Parathyroid adenoma (tissue), 2 donors: ENCODE measurements around the gene GPC3.

Experiments used
- H2AFZ ChIP-seq: fragments of 300-600 bp; sonication (generic); one replicate; pipeline ENCODE4 v1.7.0; 2017; ENCODE audit warnings: antibody characterized with exemption, mild to moderate bottlenecking
- H3K27ac ChIP-seq: fragments of 300-600 bp; sonication (generic); one replicate; pipeline ENCODE4 v1.7.0; 2017
- H3K27me3 ChIP-seq: fragments of 300-600 bp; sonication (generic); one replicate; pipeline ENCODE4 v1.7.0; 2017; ENCODE audit warnings: low read length; ENCODE audit not compliant: control insufficient read depth, insufficient read depth
- H3K36me3 ChIP-seq: fragments of 300-600 bp; sonication (generic); one replicate; pipeline ENCODE4 v1.7.0; 2017; ENCODE audit warnings: low read length; ENCODE audit not compliant: control insufficient read depth, insufficient read depth
- H3K4me1 ChIP-seq: fragments of 300-600 bp; sonication (generic); one replicate; pipeline ENCODE4 v1.7.0; 2017; ENCODE audit warnings: control low read depth
- H3K4me2 ChIP-seq: fragments of 300-600 bp; sonication (generic); one replicate; pipeline ENCODE4 v1.7.0; 2017; ENCODE audit warnings: low read length
- H3K4me3 ChIP-seq: fragments of 300-600 bp; sonication (generic); one replicate; pipeline ENCODE4 v1.7.0; 2017; ENCODE audit warnings: low read depth, low read length
- H3K79me2 ChIP-seq: fragments of 300-600 bp; sonication (generic); one replicate; pipeline ENCODE4 v1.7.0; 2017; ENCODE audit warnings: control low read depth
- H3K9ac ChIP-seq: fragments of 300-600 bp; sonication (generic); one replicate; pipeline ENCODE4 v1.7.0; 2017; ENCODE audit warnings: mild to moderate bottlenecking
- H3K9me3 ChIP-seq: fragments of 300-600 bp; sonication (generic); one replicate; pipeline ENCODE4 v1.7.0; 2017; ENCODE audit warnings: low read length; ENCODE audit not compliant: control insufficient read depth
- CTCF ChIP-seq: fragments of 300-600 bp; sonication (generic); IDR thresholded peaks from one replicate; pipeline ENCODE4 v1.7.0; 2017; ENCODE audit warnings: antibody characterized with exemption, mild to moderate bottlenecking
- donor health status: primary hyperparathyroidism.

GPC3 gene

DNA sequence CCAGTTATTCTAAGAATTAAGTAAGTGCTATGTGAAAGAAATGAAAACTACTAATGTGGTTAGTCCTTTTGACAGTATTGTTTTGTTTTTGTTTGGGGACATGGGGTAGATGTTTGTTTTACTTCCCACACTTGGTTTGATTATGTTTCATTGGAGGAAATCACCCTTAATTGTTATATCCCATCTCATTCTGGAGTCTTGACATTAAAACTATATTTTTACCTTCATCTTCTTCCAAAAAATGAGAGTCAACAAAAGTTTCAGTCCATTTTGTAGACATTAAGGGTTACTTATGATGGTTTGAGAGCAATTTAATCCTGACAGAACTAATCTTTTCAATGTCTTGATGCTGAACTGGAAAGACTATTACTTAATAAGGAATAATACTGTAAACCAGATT, 108.7 kb downstream of the GPC3 start:
- TF ChIP-seq CTCF: no peak
- Histone ChIP-seq H3K36me3 (no peaks in the 10 kb centered on the region), H3K4me3 (no peak overlapping the region)

GRCh38 chrX:133869270-133869669, 116.1 kb downstream of the GPC3 start:
- no peak for TF ChIP-seq CTCF
- H3K4me1 ChIP-seq: no peaks in the 10 kb centered on the region
- no peak overlapping the region for H3K27ac ChIP-seq
- H3K27me3 ChIP-seq: no peaks in the 10 kb centered on the region
- no peaks in the 10 kb centered on the region for H3K36me3 ChIP-seq
- no peak overlapping the region for H3K4me2 ChIP-seq
- no peak overlapping the region for H3K9ac ChIP-seq
- H3K4me3 ChIP-seq: no peak overlapping the region
- H3K9me3 ChIP-seq: no peaks in the 10 kb centered on the region
- H3K79me2 ChIP-seq: no peaks in the 10 kb centered on the region
- H2AFZ ChIP-seq: no peak overlapping the region

More for the DNA sequence above, 108.7 kb downstream of the GPC3 start:
- no peaks in the 10 kb centered on the region for H3K4me1 ChIP-seq
- H3K4me2 ChIP-seq: no peak overlapping the region
- H3K9me3 ChIP-seq: no peaks in the 10 kb centered on the region
- H3K27ac ChIP-seq: no peak overlapping the region
- no peak overlapping the region for H3K9ac ChIP-seq
- H3K79me2 ChIP-seq: no peaks in the 10 kb centered on the region
- H2AFZ ChIP-seq: no peak overlapping the region
- no peaks in the 10 kb centered on the region for H3K27me3 ChIP-seq

- no peak for TF ChIP-seq CTCF
- H3K27me3 ChIP-seq: no peaks in the 10 kb centered on the region
- no peaks in the 10 kb centered on the region for H3K79me2 ChIP-seq
Measured at GRCh38 chrX:133868682-133869081, 116.7 kb downstream of the GPC3 start.

DNA sequence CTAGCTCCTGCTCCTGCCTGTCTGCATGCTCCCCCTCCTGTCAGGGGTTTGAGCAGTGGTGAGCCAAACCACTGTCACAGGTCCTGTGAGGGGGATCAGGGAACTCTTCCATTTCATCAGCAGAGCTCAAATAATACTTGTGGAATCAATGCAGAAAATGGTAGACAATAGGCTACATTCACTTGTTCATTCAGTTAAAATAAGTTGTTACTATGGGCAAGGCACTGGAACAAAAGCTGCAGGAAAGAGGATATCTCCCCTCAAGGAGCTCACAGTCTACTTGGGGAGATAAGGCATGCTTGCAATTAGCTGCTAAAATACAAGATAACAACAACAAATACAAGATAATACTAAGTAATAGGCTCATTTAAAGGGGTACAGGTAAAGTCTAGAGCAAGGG, 117.1 kb downstream of the GPC3 start:
- H3K79me2 ChIP-seq: no peaks in the 10 kb centered on the region
- H3K27ac ChIP-seq: no peak overlapping the region
- H3K4me1 ChIP-seq: no peaks in the 10 kb centered on the region
- H3K9ac ChIP-seq: no peak overlapping the region
- H2AFZ ChIP-seq: no peak overlapping the region
- no peak for TF ChIP-seq CTCF
- no peak overlapping the region for H3K4me3 ChIP-seq
- no peaks in the 10 kb centered on the region for H3K36me3 ChIP-seq
- H3K27me3 ChIP-seq: no peaks in the 10 kb centered on the region
- no peak overlapping the region for H3K4me2 ChIP-seq
- no peaks in the 10 kb centered on the region for H3K9me3 ChIP-seq

More at GRCh38 chrX:133868682-133869081, 116.7 kb downstream of the GPC3 start:
- no peak overlapping the region for H3K27ac ChIP-seq
- no peak overlapping the region for H3K9ac ChIP-seq
- no peaks in the 10 kb centered on the region for H3K36me3 ChIP-seq
- H3K4me2 ChIP-seq: no peak overlapping the region
- H3K4me3 ChIP-seq: no peak overlapping the region
- no peak overlapping the region for H2AFZ ChIP-seq
- no peaks in the 10 kb centered on the region for H3K4me1 ChIP-seq
- H3K9me3 ChIP-seq: no peaks in the 10 kb centered on the region

DNA sequence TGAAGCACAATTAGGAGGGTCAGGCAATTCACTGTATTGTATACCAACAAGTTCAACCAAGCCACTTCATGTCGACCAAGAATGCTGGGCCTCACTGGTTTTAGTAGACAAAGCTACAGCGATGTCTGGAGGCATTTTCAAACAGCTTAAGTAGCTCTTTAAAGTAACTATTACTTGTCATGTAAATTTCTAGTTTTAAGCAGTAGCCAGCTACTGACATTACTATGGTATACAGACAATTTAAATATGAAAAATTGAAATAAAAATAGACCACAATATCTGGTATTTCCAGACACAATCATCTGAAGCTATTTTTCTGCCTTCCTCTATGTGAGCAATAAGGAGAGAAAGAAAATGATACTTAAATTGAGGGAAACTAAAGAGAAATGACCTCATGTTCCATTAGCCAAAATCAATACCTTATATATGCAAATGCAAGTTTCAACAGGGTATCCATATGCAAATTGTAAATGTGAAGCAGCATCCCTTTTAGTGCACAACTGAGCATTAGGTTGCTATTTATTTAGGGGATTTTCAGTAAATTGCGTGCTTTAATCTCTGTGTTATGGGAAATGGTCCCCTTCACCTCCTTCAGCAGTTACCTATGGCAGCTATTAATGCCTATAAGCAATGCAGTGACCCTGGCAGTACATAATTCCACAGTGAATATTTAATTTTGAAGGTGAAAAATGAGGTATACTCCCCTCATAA, 119.5 kb downstream of the GPC3 start:
- H3K9ac ChIP-seq: no peak overlapping the region
- no peak for TF ChIP-seq CTCF
- H3K9me3 ChIP-seq: no peaks in the 10 kb centered on the region
- H3K4me1 ChIP-seq: no peaks in the 10 kb centered on the region
- no peak overlapping the region for H3K4me2 ChIP-seq
- no peaks in the 10 kb centered on the region for H3K79me2 ChIP-seq
- H3K4me3 ChIP-seq: no peak overlapping the region
- H2AFZ ChIP-seq: no peak overlapping the region
- no peaks in the 10 kb centered on the region for H3K36me3 ChIP-seq
- no peak overlapping the region for H3K27ac ChIP-seq
- H3K27me3 ChIP-seq: no peaks in the 10 kb centered on the region
